Measurements from ENCODE around the gene IL17D.

- TF ChIP-seq POLR2A (IDR thresholded peaks at IDR 0.05), result no peak
- TF ChIP-seq, protein P1, sequence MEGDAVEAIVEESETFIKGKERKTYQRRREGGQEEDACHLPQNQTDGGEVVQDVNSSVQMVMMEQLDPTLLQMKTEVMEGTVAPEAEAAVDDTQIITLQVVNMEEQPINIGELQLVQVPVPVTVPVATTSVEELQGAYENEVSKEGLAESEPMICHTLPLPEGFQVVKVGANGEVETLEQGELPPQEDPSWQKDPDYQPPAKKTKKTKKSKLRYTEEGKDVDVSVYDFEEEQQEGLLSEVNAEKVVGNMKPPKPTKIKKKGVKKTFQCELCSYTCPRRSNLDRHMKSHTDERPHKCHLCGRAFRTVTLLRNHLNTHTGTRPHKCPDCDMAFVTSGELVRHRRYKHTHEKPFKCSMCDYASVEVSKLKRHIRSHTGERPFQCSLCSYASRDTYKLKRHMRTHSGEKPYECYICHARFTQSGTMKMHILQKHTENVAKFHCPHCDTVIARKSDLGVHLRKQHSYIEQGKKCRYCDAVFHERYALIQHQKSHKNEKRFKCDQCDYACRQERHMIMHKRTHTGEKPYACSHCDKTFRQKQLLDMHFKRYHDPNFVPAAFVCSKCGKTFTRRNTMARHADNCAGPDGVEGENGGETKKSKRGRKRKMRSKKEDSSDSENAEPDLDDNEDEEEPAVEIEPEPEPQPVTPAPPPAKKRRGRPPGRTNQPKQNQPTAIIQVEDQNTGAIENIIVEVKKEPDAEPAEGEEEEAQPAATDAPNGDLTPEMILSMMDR (IDR thresholded peaks at IDR 0.05), result no peak
Observed at GRCh38 chr13:20685092-20685491, 18.4 kb upstream of the IL17D start.
